ENCODE results near the gene RPTOR.

Gene RPTOR

GRCh38 chr17:80720610-80721577, 176.3 kb downstream of the RPTOR start:
- DNase-seq (ENCODE audit: insufficient read length, low spot score) (no peak), FAIRE-seq (peak; percentile 35)
- TF ChIP-seq SPI1 (IDR thresholded peaks at IDR 0.05; ENCODE audit: low read depth, low read length) (no peak), POU2F2 (IDR thresholded peaks at IDR 0.05; ENCODE audit: low read depth, low read length) (no peak), PAX5 (IDR thresholded peaks at IDR 0.05; ENCODE audit: insufficient read depth, low read length, severe bottlenecking) (no peak), POLR2AphosphoS5 (IDR thresholded peaks at IDR 0.05; ENCODE audit: low read depth, low read length) (no peak), POLR2A (IDR thresholded peaks at IDR 0.05; ENCODE audit: low read depth, low read length) (no peak), TAF1 (IDR thresholded peaks at IDR 0.05; ENCODE audit: low read depth, low read length) (no peak)

- no peak for DNase-seq (ENCODE audit: insufficient read length, low spot score)
- TF ChIP-seq SPI1 (IDR thresholded peaks at IDR 0.05; ENCODE audit: low read depth, low read length) (no peak), POU2F2 (IDR thresholded peaks at IDR 0.05; ENCODE audit: low read depth, low read length) (no peak), POLR2AphosphoS5 (IDR thresholded peaks at IDR 0.05; ENCODE audit: low read depth, low read length) (no peak), POLR2A (IDR thresholded peaks at IDR 0.05; ENCODE audit: low read depth, low read length) (no peak), TAF1 (IDR thresholded peaks at IDR 0.05; ENCODE audit: low read depth, low read length) (no peak), PAX5 (IDR thresholded peaks at IDR 0.05; ENCODE audit: insufficient read depth, low read length, severe bottlenecking) (no peak)
- no peak for FAIRE-seq
These were observed 178.0 kb downstream of the RPTOR start for GRCh38 chr17:80722661-80723060.

GRCh38 chr17:80724775-80725266, 180.2 kb downstream of the RPTOR start:
- no peak for FAIRE-seq
- TF ChIP-seq PAX5 (IDR thresholded peaks at IDR 0.05; ENCODE audit: insufficient read depth, low read length, severe bottlenecking), result no peak
- TF ChIP-seq POLR2AphosphoS5 (IDR thresholded peaks at IDR 0.05; ENCODE audit: low read depth, low read length), result no peak
- no peak for TF ChIP-seq POU2F2 (IDR thresholded peaks at IDR 0.05; ENCODE audit: low read depth, low read length)
- no peak for TF ChIP-seq SPI1 (IDR thresholded peaks at IDR 0.05; ENCODE audit: low read depth, low read length)
- no peak for TF ChIP-seq TAF1 (IDR thresholded peaks at IDR 0.05; ENCODE audit: low read depth, low read length)
- TF ChIP-seq POLR2A (IDR thresholded peaks at IDR 0.05; ENCODE audit: low read depth, low read length), result no peak

GRCh38 chr17:80725517-80725916, 180.9 kb downstream of the RPTOR start:
- no peak for FAIRE-seq
- no peak for DNase-seq (ENCODE audit: insufficient read length, low spot score)
- TF ChIP-seq PAX5 (IDR thresholded peaks at IDR 0.05; ENCODE audit: insufficient read depth, low read length, severe bottlenecking), result no peak
- TF ChIP-seq POLR2AphosphoS5 (IDR thresholded peaks at IDR 0.05; ENCODE audit: low read depth, low read length), result no peak
- TF ChIP-seq POLR2A (IDR thresholded peaks at IDR 0.05; ENCODE audit: low read depth, low read length), result no peak
- TF ChIP-seq TAF1 (IDR thresholded peaks at IDR 0.05; ENCODE audit: low read depth, low read length), result no peak
- no peak for TF ChIP-seq POU2F2 (IDR thresholded peaks at IDR 0.05; ENCODE audit: low read depth, low read length)
- no peak for TF ChIP-seq SPI1 (IDR thresholded peaks at IDR 0.05; ENCODE audit: low read depth, low read length)

More at GRCh38 chr17:80724775-80725266, 180.2 kb downstream of the RPTOR start:
- DNase-seq (ENCODE audit: insufficient read length, low spot score), result no peak

- TF ChIP-seq TAF1 (IDR thresholded peaks at IDR 0.05; ENCODE audit: low read depth, low read length) (no peak), POLR2A (IDR thresholded peaks at IDR 0.05; ENCODE audit: low read depth, low read length) (no peak), POLR2AphosphoS5 (IDR thresholded peaks at IDR 0.05; ENCODE audit: low read depth, low read length) (no peak), POU2F2 (IDR thresholded peaks at IDR 0.05; ENCODE audit: low read depth, low read length) (no peak), SPI1 (IDR thresholded peaks at IDR 0.05; ENCODE audit: low read depth, low read length) (no peak), PAX5 (IDR thresholded peaks at IDR 0.05; ENCODE audit: insufficient read depth, low read length, severe bottlenecking) (no peak)
- DNase-seq (ENCODE audit: insufficient read length, low spot score), result no peak
- peak; percentile 74 for FAIRE-seq
These were observed 182.1 kb downstream of the RPTOR start for GRCh38 chr17:80726558-80727408.

GRCh38 chr17:80727409-80727755, 182.7 kb downstream of the RPTOR start:
- FAIRE-seq (peak; percentile 73), DNase-seq (ENCODE audit: insufficient read length, low spot score) (no peak)
- TF ChIP-seq SPI1 (IDR thresholded peaks at IDR 0.05; ENCODE audit: low read depth, low read length), result no peak
- no peak for TF ChIP-seq POU2F2 (IDR thresholded peaks at IDR 0.05; ENCODE audit: low read depth, low read length)

GRCh38 chr17:80729016-80729415, 184.4 kb downstream of the RPTOR start:
- FAIRE-seq (no peak), DNase-seq (ENCODE audit: insufficient read length, low spot score) (no peak)
- TF ChIP-seq POU2F2 (IDR thresholded peaks at IDR 0.05; ENCODE audit: low read depth, low read length) (no peak), PAX5 (IDR thresholded peaks at IDR 0.05; ENCODE audit: insufficient read depth, low read length, severe bottlenecking) (no peak), SPI1 (IDR thresholded peaks at IDR 0.05; ENCODE audit: low read depth, low read length) (no peak), POLR2AphosphoS5 (IDR thresholded peaks at IDR 0.05; ENCODE audit: low read depth, low read length) (no peak)

GRCh38 chr17:80729761-80730160, 185.1 kb downstream of the RPTOR start:
- FAIRE-seq, result no peak
- no peak for DNase-seq (ENCODE audit: insufficient read length, low spot score)
- TF ChIP-seq POLR2A (IDR thresholded peaks at IDR 0.05; ENCODE audit: low read depth, low read length), result no peak
- TF ChIP-seq PAX5 (IDR thresholded peaks at IDR 0.05; ENCODE audit: insufficient read depth, low read length, severe bottlenecking), result no peak
- TF ChIP-seq POLR2AphosphoS5 (IDR thresholded peaks at IDR 0.05; ENCODE audit: low read depth, low read length), result no peak
- TF ChIP-seq POU2F2 (IDR thresholded peaks at IDR 0.05; ENCODE audit: low read depth, low read length), result no peak
- TF ChIP-seq SPI1 (IDR thresholded peaks at IDR 0.05; ENCODE audit: low read depth, low read length), result no peak
- TF ChIP-seq TAF1 (IDR thresholded peaks at IDR 0.05; ENCODE audit: low read depth, low read length), result no peak

- TF ChIP-seq POLR2A (IDR thresholded peaks at IDR 0.05; ENCODE audit: low read depth, low read length), result no peak
- TF ChIP-seq SPI1 (IDR thresholded peaks at IDR 0.05; ENCODE audit: low read depth, low read length), result no peak
- no peak for TF ChIP-seq POU2F2 (IDR thresholded peaks at IDR 0.05; ENCODE audit: low read depth, low read length)
- TF ChIP-seq TAF1 (IDR thresholded peaks at IDR 0.05; ENCODE audit: low read depth, low read length), result no peak
- TF ChIP-seq PAX5 (IDR thresholded peaks at IDR 0.05; ENCODE audit: insufficient read depth, low read length, severe bottlenecking), result no peak
- TF ChIP-seq POLR2AphosphoS5 (IDR thresholded peaks at IDR 0.05; ENCODE audit: low read depth, low read length), result no peak
- FAIRE-seq (no peak), DNase-seq (ENCODE audit: insufficient read length, low spot score) (no peak)
These were observed 186.1 kb downstream of the RPTOR start for GRCh38 chr17:80730739-80731138.

Data from GM12891 (cell line).